AG04449 (cell line): ENCODE results near the gene AADACL4.

Experiments used
- CTCF ChIA-PET: fragments of 350-600 bp; formaldehyde crosslinking; extraction: SDS; loops from one replicate; lab custom pipeline; 2021; ENCODE audit warnings: antibody characterized with exemption; lab: Yijun Ruan, JAX
- POLR2A ChIA-PET: fragments of 400-600, 350-600 bp; formaldehyde crosslinking; extraction: SDS; loops from one replicate; lab custom pipeline; 2020; ENCODE audit warnings: antibody characterized with exemption, inconsistent platforms; lab: Yijun Ruan, JAX
- DNase-seq: peaks from one replicate; pipeline ENCODE4 v3.0.0-alpha.2; 2010; ENCODE audit warnings: low read depth, low spot score
- H3K4me3 ChIP-seq: 2 replicates; pipeline ENCODE4 v1.5.1; 2011; ENCODE audit warnings: low read depth, mild to moderate bottlenecking, control low read depth, low read length
- TF ChIP-seq, protein P1 (sequence below): IDR thresholded peaks from one replicate; pipeline ENCODE4 v1.5.1; 2011; ENCODE audit warnings: mild to moderate bottlenecking, moderate library complexity, low read length, control low read depth, inconsistent platforms; ENCODE audit not compliant: insufficient read depth; ENCODE audit errors: missing control alignments

AADACL4 gene

DNA sequence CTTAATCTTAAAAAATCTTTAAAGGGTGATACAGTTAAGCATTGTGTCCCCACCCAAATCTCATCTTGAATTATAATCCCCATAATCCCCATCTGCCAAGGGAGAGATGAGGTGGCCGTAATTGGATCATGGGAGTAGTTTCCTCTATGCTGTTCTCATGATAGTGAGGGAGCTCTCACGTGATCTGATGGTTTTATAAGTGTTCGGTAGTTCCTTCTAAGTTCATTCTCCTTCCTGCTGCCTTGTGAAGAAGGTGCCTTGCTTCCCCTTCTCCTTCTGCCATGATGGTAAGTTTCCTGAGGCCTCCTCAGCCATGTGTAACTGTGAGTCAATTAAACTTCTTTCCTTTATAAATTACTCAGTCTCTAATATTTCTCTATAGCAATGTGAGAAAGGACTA is 36.6 kb upstream of the AADACL4 start:
- TF ChIP-seq, protein P1, sequence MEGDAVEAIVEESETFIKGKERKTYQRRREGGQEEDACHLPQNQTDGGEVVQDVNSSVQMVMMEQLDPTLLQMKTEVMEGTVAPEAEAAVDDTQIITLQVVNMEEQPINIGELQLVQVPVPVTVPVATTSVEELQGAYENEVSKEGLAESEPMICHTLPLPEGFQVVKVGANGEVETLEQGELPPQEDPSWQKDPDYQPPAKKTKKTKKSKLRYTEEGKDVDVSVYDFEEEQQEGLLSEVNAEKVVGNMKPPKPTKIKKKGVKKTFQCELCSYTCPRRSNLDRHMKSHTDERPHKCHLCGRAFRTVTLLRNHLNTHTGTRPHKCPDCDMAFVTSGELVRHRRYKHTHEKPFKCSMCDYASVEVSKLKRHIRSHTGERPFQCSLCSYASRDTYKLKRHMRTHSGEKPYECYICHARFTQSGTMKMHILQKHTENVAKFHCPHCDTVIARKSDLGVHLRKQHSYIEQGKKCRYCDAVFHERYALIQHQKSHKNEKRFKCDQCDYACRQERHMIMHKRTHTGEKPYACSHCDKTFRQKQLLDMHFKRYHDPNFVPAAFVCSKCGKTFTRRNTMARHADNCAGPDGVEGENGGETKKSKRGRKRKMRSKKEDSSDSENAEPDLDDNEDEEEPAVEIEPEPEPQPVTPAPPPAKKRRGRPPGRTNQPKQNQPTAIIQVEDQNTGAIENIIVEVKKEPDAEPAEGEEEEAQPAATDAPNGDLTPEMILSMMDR: no peak
- ChIA-PET CTCF (no interaction called here), POLR2A (no interaction called here)
- H3K4me3 ChIP-seq: no peak overlapping the region
- no peak for DNase-seq

DNA sequence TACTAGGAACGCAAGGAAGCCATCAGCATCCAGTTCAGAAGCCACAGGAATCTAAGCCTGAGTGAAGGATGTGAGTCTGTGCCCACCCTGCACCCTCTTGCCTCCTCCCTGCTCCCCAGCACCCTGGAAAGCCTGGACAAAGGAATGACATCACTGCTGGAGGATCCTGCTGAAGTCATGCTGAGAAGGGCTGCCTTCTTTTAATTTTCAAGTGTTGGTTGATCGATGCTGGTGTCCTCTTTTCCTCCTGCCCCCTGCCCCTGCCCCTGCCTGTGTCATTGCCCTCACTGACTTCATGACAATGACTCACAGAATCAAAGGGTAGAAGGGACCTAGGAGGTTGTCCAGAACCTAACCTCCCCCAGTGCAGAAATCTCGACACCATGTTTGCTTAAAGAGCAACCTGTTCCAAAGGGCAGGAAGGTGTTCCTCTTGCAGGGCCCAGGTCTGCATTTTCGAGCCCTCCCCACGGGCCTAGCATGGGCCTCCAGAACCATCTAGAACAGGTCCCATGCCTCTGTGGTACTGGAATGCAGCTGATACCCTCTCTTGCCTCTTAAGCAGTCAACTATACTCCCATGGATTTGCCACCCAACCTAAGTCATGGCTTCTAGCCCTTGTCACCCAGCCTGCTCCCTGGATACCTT is 35.5 kb upstream of the AADACL4 start:
- H3K4me3 ChIP-seq: no peak overlapping the region
- ChIA-PET CTCF (interaction anchor here (0.7 kb wide), 2 partner anchors 50 to 201 kb away, joined by 3 read pairs; no protein-coding TSS in a partner anchor), POLR2A (interaction anchor here (0.7 kb wide), 1 partner anchor 12 kb away, joined by 3 read pairs; no protein-coding TSS in a partner anchor)
- no peak for DNase-seq
- TF ChIP-seq, protein P1: no peak

DNA sequence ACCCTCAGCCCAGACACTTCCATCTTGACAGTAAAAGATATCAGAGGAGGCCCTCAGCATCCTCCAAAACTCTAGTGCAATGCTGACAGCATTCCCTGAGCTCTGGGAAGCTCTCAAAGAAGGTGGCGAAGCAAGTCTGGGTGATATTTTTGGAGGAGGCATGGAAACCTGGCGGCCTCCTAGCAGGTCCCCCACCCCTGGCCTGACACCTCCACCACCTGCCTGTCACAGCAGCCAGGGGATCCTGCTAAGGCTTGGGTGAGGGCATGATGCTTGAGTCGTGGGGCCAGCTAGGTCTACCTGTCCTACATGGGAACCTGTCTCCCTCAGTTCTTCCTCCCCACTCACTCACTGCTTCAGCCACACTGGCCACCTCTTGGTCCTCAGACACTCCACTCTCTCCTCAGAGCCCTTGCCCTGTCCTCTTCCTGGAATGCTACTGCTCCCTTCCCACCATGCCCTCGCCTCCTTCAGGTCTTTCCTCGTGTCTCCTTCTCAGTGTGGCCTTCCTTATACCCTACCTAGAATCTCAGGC is 34.3 kb upstream of the AADACL4 start:
- no peak overlapping the region for H3K4me3 ChIP-seq
- no peak for DNase-seq
- TF ChIP-seq, protein P1: no peak
- CTCF ChIA-PET: interaction anchor here (0.7 to 1.5 kb wide), 5 partner anchors 8 to 296 kb away, joined by 3 to 4 read pairs (median 3); no protein-coding TSS in a partner anchor
- POLR2A ChIA-PET: interaction anchor here (0.7 kb wide), 1 partner anchor 13 kb away, joined by 3 read pairs; no protein-coding TSS in a partner anchor

DNA sequence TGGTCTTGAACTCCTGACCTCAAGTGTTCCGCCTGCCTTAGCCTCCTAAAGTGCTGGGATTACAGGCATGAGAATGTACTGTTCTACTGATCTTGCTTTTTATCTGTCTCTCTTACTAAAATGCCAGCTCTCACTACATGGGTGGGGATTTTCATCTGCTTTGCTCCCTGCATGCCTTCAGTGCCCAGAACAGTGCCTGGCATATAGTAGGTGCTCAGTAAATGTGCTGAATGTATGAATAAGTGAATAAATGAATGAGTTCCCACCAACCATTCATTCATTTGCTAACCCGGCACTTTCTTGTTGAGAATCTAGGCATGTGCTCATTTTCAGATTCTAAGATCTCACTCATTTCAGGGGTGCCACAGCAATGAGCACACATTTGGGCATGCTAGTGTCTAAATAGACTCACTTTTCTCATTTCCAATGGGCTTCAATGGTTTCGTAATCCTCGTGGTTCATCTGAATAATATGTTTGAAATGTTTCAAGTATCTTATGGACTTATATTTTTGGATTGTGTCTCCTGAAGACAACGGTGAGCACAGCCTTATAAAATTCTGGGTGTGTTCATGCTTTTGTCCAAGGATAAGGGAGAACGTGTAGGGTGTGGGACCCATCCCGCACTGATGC is 33.5 kb upstream of the AADACL4 start:
- no peak for DNase-seq
- H3K4me3 ChIP-seq: no peak overlapping the region
- ChIA-PET POLR2A (no interaction called here), CTCF (interaction anchor here (0.8 to 2.9 kb wide), 5 partner anchors 9 to 297 kb away, joined by 3 to 14 read pairs (median 3); no protein-coding TSS in a partner anchor)
- TF ChIP-seq, protein P1: no peak

DNA sequence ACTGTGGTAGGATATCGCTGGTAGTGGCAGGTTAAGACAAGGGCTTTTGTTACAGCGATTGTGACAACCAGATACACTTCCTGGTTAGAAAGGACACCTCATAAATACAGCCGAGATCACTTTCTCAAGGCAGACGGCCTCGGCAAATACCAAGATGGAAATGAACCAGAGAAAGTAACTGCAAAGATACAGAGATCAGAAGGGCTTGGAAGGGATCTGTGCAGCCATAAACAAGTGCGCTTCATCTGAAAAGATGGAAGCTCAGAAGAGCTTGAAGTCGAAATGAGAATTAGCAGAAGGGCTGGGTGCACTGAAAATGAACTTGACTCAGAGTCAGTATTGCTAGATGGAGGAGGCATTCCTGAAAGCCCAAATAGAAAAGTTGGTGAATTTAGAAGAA is 32.9 kb upstream of the AADACL4 start:
- DNase-seq: no peak
- CTCF ChIA-PET: interaction anchor here (1.1 to 3.3 kb wide), 5 partner anchors 9 to 334 kb away, joined by 3 to 14 read pairs (median 6); no protein-coding TSS in a partner anchor
- no peak overlapping the region for H3K4me3 ChIP-seq
- TF ChIP-seq, protein P1: no peak
- POLR2A ChIA-PET: no interaction called here

DNA sequence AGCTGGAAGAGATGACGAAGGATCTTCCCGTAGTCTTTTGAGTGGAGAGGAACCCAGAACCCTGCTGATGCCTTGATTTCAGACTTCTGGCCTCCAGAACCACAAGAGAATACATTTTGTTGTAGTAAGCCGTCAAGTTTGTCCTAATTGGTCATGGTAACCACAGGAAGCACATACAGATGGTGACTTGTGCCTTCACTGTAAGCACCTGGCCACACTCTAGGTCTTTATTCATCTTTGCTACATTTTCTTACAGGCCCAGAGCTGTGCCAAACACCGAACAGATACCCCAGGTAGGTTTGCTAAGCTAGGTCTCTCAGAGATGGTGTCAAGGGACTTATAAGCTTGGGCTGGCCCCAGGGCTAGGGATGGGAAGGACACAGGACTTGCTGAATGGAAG is 30.7 kb upstream of the AADACL4 start:
- H3K4me3 ChIP-seq: no peak overlapping the region
- CTCF ChIA-PET: interaction anchor here (2.9 to 3.3 kb wide), 2 partner anchors 12 to 15 kb away, joined by 9 to 14 read pairs; no protein-coding TSS in a partner anchor
- TF ChIP-seq, protein P1: no peak
- DNase-seq: no peak
- POLR2A ChIA-PET: interaction anchor here (0.5 to 0.7 kb wide), 2 partner anchors 44 to 244 kb away, joined by 3 to 4 read pairs; no protein-coding TSS in a partner anchor
